Esophagus muscularis mucosa (tissue), 4 donors: ENCODE results near the gene KLRD1. TPM values are rescaled to one million over a fixed set of nuclear protein-coding genes. Genes with fewer than 3 reads are reported as not detected.

Source experiments
- DNase-seq: peaks from one replicate; pipeline ENCODE4 v3.0.0-alpha.2; 2017; ENCODE audit errors: extremely low spot score
- H3K27ac ChIP-seq, 4 donors: fragments of 200-600 bp; sonication (generic); replicated peaks in 1 of 4; 1 replicate in 3 of 4; 2 replicates in 1 of 4; pipeline ENCODE4 v1.5.1; 2016 to 2019; ENCODE audit warnings: mild to moderate bottlenecking in 1 of 4
- H3K27me3 ChIP-seq, 4 donors: fragments of 200-600 bp; sonication (generic); one replicate each; pipeline versions ENCODE4 v1.5.1 to v1.6.0; 2016 to 2019
- H3K36me3 ChIP-seq, 4 donors: fragments of 200-600 bp; sonication (generic); one replicate each; pipeline ENCODE4 v1.5.1; 2016 to 2019
- H3K4me1 ChIP-seq, 4 donors: fragments of 200-600 bp; sonication (generic); one replicate each; pipeline ENCODE4 v1.5.1; 2016 to 2019
- H3K4me3 ChIP-seq, 4 donors: fragments of 200-600 bp; sonication (generic); 1 replicate in 2 of 4; 2 replicates in 2 of 4; pipeline ENCODE4 v1.5.1; 2016 to 2019; ENCODE audit warnings: mild to moderate bottlenecking in 4 of 4, moderate library complexity in 1 of 4
- H3K9me3 ChIP-seq, 4 donors: fragments of 200-600 bp; sonication (generic); 1 replicate in 3 of 4; 2 replicates in 1 of 4; pipeline ENCODE4 v1.5.1; 2016 to 2019
- EP300 ChIP-seq: sonication (generic); formaldehyde crosslinking; IDR thresholded peaks from one replicate; pipeline ENCODE4 v1.6.1; 2017; ENCODE audit warnings: antibody characterized with exemption
- POLR2A ChIP-seq: fragments of 450-650 bp; IDR thresholded peaks from one replicate; pipeline ENCODE4 v1.6.1; 2017; ENCODE audit warnings: antibody characterized with exemption, moderate library complexity, mild to moderate bottlenecking, low read depth
- POLR2AphosphoS5 ChIP-seq, 2 donors: sonication (generic); formaldehyde crosslinking; IDR thresholded peaks; one replicate each; pipeline ENCODE4 v1.6.1; 2017; ENCODE audit warnings: antibody characterized with exemption in 2 of 2
- WGBS: methylation state at CpG from one replicate; pipeline ENCODE4 v1.1.5; 2018; 5-methylcytosine and 5-hydroxymethylcytosine counted together
- intact Hi-C: fragments of 100-400 bp; cut with DNase I; formaldehyde crosslinking; loops from one replicate; pipeline ENCODE4 v1.15.1; 2023
- total RNA-seq, 4 donors: library from RNA; depleted of rRNA; stranded (reverse); fragments of >200 nt; gene quantifications; one replicate each; pipeline versions ENCODE4 v1.1.0 to v1.2.1, GENCODE V29; 2016
- TF ChIP-seq, protein P1 (sequence below), 3 experiments: fragments of 200-600 bp in 2 of 3; fragments of 450-650 bp in 1 of 3; sonication (generic) in 2 of 3; IDR thresholded peaks; one replicate each; pipeline ENCODE4 v1.5.1; 2017 to 2019; ENCODE audit warnings: antibody characterized with exemption in 3 of 3, mild to moderate bottlenecking in 2 of 3, moderate library complexity in 1 of 3

Gene KLRD1
- total RNA-seq, 4 donors from 2014 or later, result 0.32 to 1.3 (median 0.73) TPM

DNA sequence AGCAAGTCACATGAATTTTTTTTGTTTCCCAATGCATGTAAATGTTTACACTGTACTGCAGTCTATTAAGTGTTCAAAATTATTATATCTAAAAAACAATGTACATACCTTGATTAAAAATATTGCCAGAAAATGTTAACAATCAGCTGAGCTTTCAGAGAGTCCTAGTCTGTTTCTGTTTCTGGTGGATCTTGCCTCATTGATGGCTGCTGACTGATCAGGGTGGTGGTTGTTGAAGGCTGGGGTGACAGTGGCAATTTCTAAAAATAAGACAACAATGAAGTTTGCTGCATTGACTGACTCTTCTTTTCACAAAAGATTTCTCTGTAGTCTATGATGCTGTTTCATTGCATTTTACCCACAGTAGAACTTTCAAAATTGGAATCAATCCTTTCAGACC lies 16.6 kb upstream of the KLRD1 start:
- DNase-seq, result no peak
- TF ChIP-seq, protein P1, sequence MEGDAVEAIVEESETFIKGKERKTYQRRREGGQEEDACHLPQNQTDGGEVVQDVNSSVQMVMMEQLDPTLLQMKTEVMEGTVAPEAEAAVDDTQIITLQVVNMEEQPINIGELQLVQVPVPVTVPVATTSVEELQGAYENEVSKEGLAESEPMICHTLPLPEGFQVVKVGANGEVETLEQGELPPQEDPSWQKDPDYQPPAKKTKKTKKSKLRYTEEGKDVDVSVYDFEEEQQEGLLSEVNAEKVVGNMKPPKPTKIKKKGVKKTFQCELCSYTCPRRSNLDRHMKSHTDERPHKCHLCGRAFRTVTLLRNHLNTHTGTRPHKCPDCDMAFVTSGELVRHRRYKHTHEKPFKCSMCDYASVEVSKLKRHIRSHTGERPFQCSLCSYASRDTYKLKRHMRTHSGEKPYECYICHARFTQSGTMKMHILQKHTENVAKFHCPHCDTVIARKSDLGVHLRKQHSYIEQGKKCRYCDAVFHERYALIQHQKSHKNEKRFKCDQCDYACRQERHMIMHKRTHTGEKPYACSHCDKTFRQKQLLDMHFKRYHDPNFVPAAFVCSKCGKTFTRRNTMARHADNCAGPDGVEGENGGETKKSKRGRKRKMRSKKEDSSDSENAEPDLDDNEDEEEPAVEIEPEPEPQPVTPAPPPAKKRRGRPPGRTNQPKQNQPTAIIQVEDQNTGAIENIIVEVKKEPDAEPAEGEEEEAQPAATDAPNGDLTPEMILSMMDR (IDR thresholded peaks at IDR 0.05), result no peak
- no peak for TF ChIP-seq EP300
- no peak for TF ChIP-seq POLR2AphosphoS5 (IDR thresholded peaks at IDR 0.05)
- no peak for TF ChIP-seq POLR2A
- H3K4me3 ChIP-seq, result no peak overlapping the region
- H3K9me3 ChIP-seq, result no peaks in the 10 kb centered on the region
- no peaks in the 10 kb centered on the region for H3K4me1 ChIP-seq
- no peak overlapping the region for H3K27ac ChIP-seq
- intact Hi-C loops, result no loop called here
- H3K36me3 ChIP-seq, result no peaks in the 10 kb centered on the region
- H3K27me3 ChIP-seq, result no peaks in the 10 kb centered on the region

GRCh38 chr12:10293151-10293550 lies 14.5 kb upstream of the KLRD1 start:
- no peak for DNase-seq
- intact Hi-C loops, result no loop called here
- no peak overlapping the region for H3K27ac ChIP-seq
- H3K27me3 ChIP-seq, result no peaks in the 10 kb centered on the region
- TF ChIP-seq POLR2AphosphoS5 (IDR thresholded peaks at IDR 0.05), result no peak
- H3K4me1 ChIP-seq, result no peaks in the 10 kb centered on the region
- H3K36me3 ChIP-seq, result no peaks in the 10 kb centered on the region
- no peaks in the 10 kb centered on the region for H3K9me3 ChIP-seq
- no peak overlapping the region for H3K4me3 ChIP-seq
- WGBS, result 96% methylated on average over 3 of the region's 4 CpGs

- WGBS, result 93% methylated on average over 3 of the region's 3 CpGs
- Histone ChIP-seq H3K27ac (no peak overlapping the region), H3K4me1 (no peaks in the 10 kb centered on the region), H3K27me3 (no peaks in the 10 kb centered on the region), H3K36me3 (no peaks in the 10 kb centered on the region), H3K9me3 (no peaks in the 10 kb centered on the region), H3K4me3 (no peak overlapping the region)
- TF ChIP-seq POLR2A (no peak), POLR2AphosphoS5 (IDR thresholded peaks at IDR 0.05) (no peak), EP300 (no peak)
- TF ChIP-seq, protein P1 (IDR thresholded peaks at IDR 0.05), result no peak
- intact Hi-C loops, result no loop called here
- DNase-seq, result no peak
Observed at GRCh38 chr12:10293570-10294227, 14.0 kb upstream of the KLRD1 start.

GRCh38 chr12:10301103-10301502 lies 6.6 kb upstream of the KLRD1 start:
- Histone ChIP-seq H3K9me3 (no peaks in the 10 kb centered on the region), H3K4me3 (no peak overlapping the region), H3K27ac (no peak overlapping the region), H3K4me1 (no peaks in the 10 kb centered on the region), H3K27me3 (no peaks in the 10 kb centered on the region), H3K36me3 (no peaks in the 10 kb centered on the region)
- 47% methylated on average over 1 of the region's 1 CpG for WGBS
- TF ChIP-seq POLR2A (no peak), EP300 (no peak), POLR2AphosphoS5 (IDR thresholded peaks at IDR 0.05) (no peak)
- TF ChIP-seq, protein P1 (IDR thresholded peaks at IDR 0.05), result no peak
- intact Hi-C loops, result no loop called here
- no peak for DNase-seq

- Histone ChIP-seq H3K27ac (no peak overlapping the region), H3K36me3 (no peaks in the 10 kb centered on the region), H3K27me3 (no peaks in the 10 kb centered on the region), H3K9me3 (no peaks in the 10 kb centered on the region), H3K4me3 (no peak overlapping the region), H3K4me1 (no peaks in the 10 kb centered on the region)
- intact Hi-C loops, result no loop called here
- WGBS, result 90% methylated on average over 3 of the region's 3 CpGs
- no peak for DNase-seq
- TF ChIP-seq EP300 (no peak), POLR2AphosphoS5 (IDR thresholded peaks at IDR 0.05) (no peak), POLR2A (no peak)
- TF ChIP-seq, protein P1 (IDR thresholded peaks at IDR 0.05), result no peak
Observed at GRCh38 chr12:10304161-10304574, 3.5 kb upstream of the KLRD1 start.
